Astrocyte (in vitro differentiated cells and primary cell): Measurements from ENCODE around the gene TSPYL1.

Experiments used
- CTCF ChIP-seq: IDR thresholded peaks from 2 replicates; pipeline ENCODE4 v1.5.1; 2011; ENCODE audit warnings: low read depth, mild to moderate bottlenecking, inconsistent platforms, low read length, moderate library complexity; ENCODE audit not compliant: insufficient read depth
- EZH2 ChIP-seq: IDR thresholded peaks from 2 replicates; pipeline ENCODE4 v1.6.1; 2012; ENCODE audit warnings: mild to moderate bottlenecking, low read length, inconsistent platforms; ENCODE audit not compliant: insufficient read depth

- TF ChIP-seq CTCF = no peak
- TF ChIP-seq EZH2 = no peak
These were observed 32.4 kb downstream of the TSPYL1 start for GRCh38 chr6:116247285-116247684.
